Measurements from ENCODE around the gene FUCA1. TPM values are rescaled to one million over a fixed set of nuclear protein-coding genes. Genes with fewer than 3 reads are reported as not detected.

Gene FUCA1
- total and polyA plus RNA-seq, 10 of the 15 experiments (the other 5 are each of a cell fraction or from before 2014, with no cell fraction given), result 33.3 to 117 (median 52.6) TPM

DNA sequence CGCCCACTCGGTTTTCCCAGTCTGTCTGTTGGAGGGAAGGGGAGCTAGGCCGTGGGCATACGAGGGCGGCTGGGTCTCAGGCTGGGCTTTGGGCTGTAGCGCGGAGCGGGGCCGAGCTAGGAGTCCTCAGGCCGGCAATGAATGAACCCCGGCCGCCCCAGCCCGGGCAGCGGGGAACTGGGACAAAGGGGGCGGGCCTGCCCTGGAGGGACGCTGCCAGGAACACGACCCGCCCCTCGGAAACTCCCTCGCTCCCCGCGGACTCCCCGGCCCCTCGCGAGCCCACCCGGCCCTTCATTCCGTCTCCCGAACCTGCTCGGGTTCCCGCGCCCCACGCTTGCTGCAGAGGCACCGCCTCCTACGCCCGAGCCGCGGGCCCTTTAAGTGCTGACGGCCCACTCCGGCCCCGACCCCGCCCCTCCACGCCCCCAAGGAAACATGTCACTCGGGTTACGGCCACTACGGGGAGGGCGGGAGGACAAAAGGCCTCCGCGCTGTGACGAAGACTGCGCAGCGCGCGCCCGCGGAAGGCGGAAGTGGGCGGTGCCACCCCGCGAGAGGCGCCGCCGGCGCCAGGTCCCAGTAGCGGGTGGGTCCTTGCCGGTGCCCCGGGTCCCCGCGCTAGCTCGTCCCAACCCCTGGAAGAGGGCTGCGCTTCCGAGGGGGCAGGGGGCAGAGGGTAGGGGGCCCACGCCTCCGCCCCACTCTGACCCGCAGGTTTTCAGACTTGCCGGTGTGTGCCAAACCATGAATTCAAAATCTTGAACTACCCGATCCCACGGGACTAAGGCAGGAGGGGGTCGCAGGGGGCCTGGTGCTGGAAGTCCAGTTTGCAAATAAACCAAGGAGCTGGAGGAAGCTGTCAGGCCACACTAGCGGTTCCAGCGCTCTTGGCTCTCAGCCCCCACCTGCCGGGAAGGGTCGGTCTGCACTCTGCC, 67.4 kb downstream of the FUCA1 start, which contains the start of gene GALE:
Gene GALE, minus strand, starts transcription at position 355 of the 938 bp plus-strand sequence. CDS start 1,747 bp downstream, outside the sequence.
- under 1% methylated on average over 70 of the region's 82 CpGs for WGBS (ENCODE audit: insufficient coverage, insufficient replicate concordance, low lambda C conversion rate, missing lambda C conversion rate)
- H3K4me3 ChIP-seq, result peak within 1 kb of the TSS; percentile 80
- no TSS peak for BruUV-seq (replicated peaks)
- TF ChIP-seq, protein P1, sequence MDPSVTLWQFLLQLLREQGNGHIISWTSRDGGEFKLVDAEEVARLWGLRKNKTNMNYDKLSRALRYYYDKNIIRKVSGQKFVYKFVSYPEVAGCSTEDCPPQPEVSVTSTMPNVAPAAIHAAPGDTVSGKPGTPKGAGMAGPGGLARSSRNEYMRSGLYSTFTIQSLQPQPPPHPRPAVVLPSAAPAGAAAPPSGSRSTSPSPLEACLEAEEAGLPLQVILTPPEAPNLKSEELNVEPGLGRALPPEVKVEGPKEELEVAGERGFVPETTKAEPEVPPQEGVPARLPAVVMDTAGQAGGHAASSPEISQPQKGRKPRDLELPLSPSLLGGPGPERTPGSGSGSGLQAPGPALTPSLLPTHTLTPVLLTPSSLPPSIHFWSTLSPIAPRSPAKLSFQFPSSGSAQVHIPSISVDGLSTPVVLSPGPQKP (IDR thresholded peaks at IDR 0.05; ENCODE audit: low read depth, low read length), result peak; percentile 85
- TF ChIP-seq ETV6 (conservative IDR thresholded peaks at IDR 0.05 in 1 of 2, IDR thresholded peaks at IDR 0.05 in 1 of 2; ENCODE audit: borderline replicate concordance in 1 of 2, low read depth in 1 of 2) (no peak), CHD4 (IDR thresholded peaks at IDR 0.05) (no peak), EED (IDR thresholded peaks at IDR 0.05; ENCODE audit: low read depth) (0 out of 2 replicates have a peak, but pooled peaks have one; percentile 37), CBFB (IDR thresholded peaks at IDR 0.05; ENCODE audit: low read depth) (peak; percentile 71; the same call in 1 of the 2 replicates), TBL1XR1 (IDR thresholded peaks at IDR 0.05; ENCODE audit: low read depth, low read length) (0 out of 2 replicates have a peak, but pooled peaks have one; percentile 15), NKRF (conservative IDR thresholded peaks at IDR 0.05) (peak; percentile 68), ZBTB40 (IDR thresholded peaks at IDR 0.05; ENCODE audit: borderline replicate concordance) (no peak; the same call in 1 of the 2 replicates), NR2C2 (IDR thresholded peaks at IDR 0.05; ENCODE audit: borderline replicate concordance, control insufficient read depth, insufficient read length, low read depth) (no peak), ASH2L (IDR thresholded peaks at IDR 0.05; ENCODE audit: borderline replicate concordance, low read depth) (no peak), TCF12 (IDR thresholded peaks at IDR 0.05; ENCODE audit: low read depth, low read length) (0 out of 2 replicates have a peak, but pooled peaks have one; percentile 42), STAT1 (conservative IDR thresholded peaks at IDR 0.05) (no peak), RFX5 (IDR thresholded peaks at IDR 0.05; ENCODE audit: low read depth, low read length) (0 out of 2 replicates have a peak, but pooled peaks have one; percentile 23)

More for the DNA sequence above, 67.4 kb downstream of the FUCA1 start, which contains the start of gene GALE:
- CTCF ChIA-PET, result interaction anchor here (0.6 to 7.5 kb wide), 10 partner anchors 9 to 116 kb away, joined by 3 to 63 read pairs (median 8); partner anchors contain the start of genes CNR2, HMGCL and LYPLA2
- ATAC-seq (peak; percentile 93), DNase-seq (ENCODE audit: low read depth, low spot score) (peak; percentile 68), FAIRE-seq (peak; percentile 82)
- intact Hi-C loops (cut with micrococcal nuclease; ENCODE audit: unreplicated experiment) (no loop called here), in situ Hi-C loops (cut with MboI) (loop anchor here (10.0 kb wide), 1 partner anchor 64 kb away; the partner anchor contains the start of gene FUCA1)
- Histone ChIP-seq H3K27me3 (replicated peaks in 1 of 2; ENCODE audit: control insufficient read depth in 2 of 2, insufficient read depth in 2 of 2, low read length in 1 of 2) (no peaks in the 10 kb centered on the region), H3K9me3 (replicated peaks; ENCODE audit: control insufficient read depth, insufficient read depth, low read length) (no peaks in the 10 kb centered on the region), H3K9ac (ENCODE audit: control insufficient read depth, insufficient read depth, low read length) (peak within 1 kb of the TSS; percentile 83), H3K4me2 (ENCODE audit: control insufficient read depth, insufficient read depth) (peak within 1 kb of the TSS; percentile 86), H3K79me2 (ENCODE audit: control insufficient read depth, insufficient read depth, low read length) (peaks cover 10% of the 10 kb centered on the region), H3K36me3 (ENCODE audit: control insufficient read depth in 2 of 2, insufficient read depth in 2 of 2, low read length in 1 of 2) (peaks cover 3 to 13% of the 10 kb centered on the region in 2 experiments; a peak in 3 of 4 replicates), H4K20me1 (ENCODE audit: control insufficient read depth, insufficient read depth) (no peaks in the 10 kb centered on the region), H3K27ac (ENCODE audit: control insufficient read depth, insufficient read depth) (peak within 1 kb of the TSS; percentile 70), H2AFZ (ENCODE audit: control insufficient read depth, low read depth, low read length) (peak within 1 kb of the TSS; percentile 58), H3K4me1 (ENCODE audit: control insufficient read depth, insufficient read depth, low read length) (peaks cover 9% of the 10 kb centered on the region)
- POLR2A ChIA-PET, result interaction anchor here (0.5 to 3.0 kb wide), 7 partner anchors 11 to 236 kb away, joined by 3 to 19 read pairs (median 5); partner anchors contain the start of genes HMGCL and PITHD1
- RAD21 ChIA-PET (ENCODE audit: unreplicated experiment), result interaction anchor here (0.9 to 3.3 kb wide), 5 partner anchors 23 to 116 kb away, joined by 5 to 15 read pairs (median 8); partner anchors contain the start of gene PITHD1
- SMC1A ChIA-PET (ENCODE audit: uncharacterized antibody, unreplicated experiment), result interaction anchor here (0.8 to 3.5 kb wide), 9 partner anchors 9 to 116 kb away, joined by 3 to 16 read pairs (median 6); partner anchors contain the start of gene PITHD1
